Measurements from ENCODE around the gene CYP4F11. TPM values are rescaled to one million over a fixed set of nuclear protein-coding genes. Genes with fewer than 3 reads are reported as not detected.
"Not testable (repeated sequence)": the region's sequence is repeated elsewhere in the genome, so short reads cannot be mapped to it uniquely, and the experiment has no call there.

The CYP4F11 gene
- total RNA-seq, 1 donor from 2014 or later: not detected

GRCh38 chr19:15902254-15902653 is 32.1 kb downstream of the CYP4F11 start:
- Histone ChIP-seq H3K27me3 (ENCODE audit: control insufficient read depth in 3 of 3, insufficient read depth in 3 of 3, low read length in 3 of 3) (peaks cover 3 to 13% (median 6%) of the 10 kb centered on the region in 3 donors), H3K27ac (ENCODE audit: low read depth, low read length) (no peak overlapping the region), H3K4me3 (ENCODE audit: low read length in 3 of 3) (no peak overlapping the region), H3K36me3 (ENCODE audit: control insufficient read depth in 3 of 3, insufficient read depth in 3 of 3, low read length in 3 of 3) (no peaks in the 10 kb centered on the region), H3K4me1 (ENCODE audit: control insufficient read depth in 3 of 3, insufficient read depth in 3 of 3, low read length in 3 of 3) (no peaks in the 10 kb centered on the region), H3K9ac (ENCODE audit: low read depth in 1 of 3, low read length in 3 of 3) (no peak overlapping the region), H3K9me3 (ENCODE audit: control insufficient read depth in 3 of 3, low read length in 3 of 3) (no peaks in the 10 kb centered on the region)

GRCh38 chr19:15900504-15900903 is 33.8 kb downstream of the CYP4F11 start:
- Histone ChIP-seq H3K27ac (ENCODE audit: low read depth, low read length) (no peak overlapping the region), H3K4me3 (ENCODE audit: low read length in 3 of 3) (no peak overlapping the region), H3K36me3 (ENCODE audit: control insufficient read depth in 3 of 3, insufficient read depth in 3 of 3, low read length in 3 of 3) (no peaks in the 10 kb centered on the region), H3K9ac (ENCODE audit: low read depth in 1 of 3, low read length in 3 of 3) (no peak overlapping the region), H3K9me3 (ENCODE audit: control insufficient read depth in 3 of 3, low read length in 3 of 3) (no peaks in the 10 kb centered on the region), H3K4me1 (ENCODE audit: control insufficient read depth in 3 of 3, insufficient read depth in 3 of 3, low read length in 3 of 3) (no peaks in the 10 kb centered on the region), H3K27me3 (ENCODE audit: control insufficient read depth in 3 of 3, insufficient read depth in 3 of 3, low read length in 3 of 3) (peaks cover 3 to 13% (median 6%) of the 10 kb centered on the region in 3 donors)

DNA sequence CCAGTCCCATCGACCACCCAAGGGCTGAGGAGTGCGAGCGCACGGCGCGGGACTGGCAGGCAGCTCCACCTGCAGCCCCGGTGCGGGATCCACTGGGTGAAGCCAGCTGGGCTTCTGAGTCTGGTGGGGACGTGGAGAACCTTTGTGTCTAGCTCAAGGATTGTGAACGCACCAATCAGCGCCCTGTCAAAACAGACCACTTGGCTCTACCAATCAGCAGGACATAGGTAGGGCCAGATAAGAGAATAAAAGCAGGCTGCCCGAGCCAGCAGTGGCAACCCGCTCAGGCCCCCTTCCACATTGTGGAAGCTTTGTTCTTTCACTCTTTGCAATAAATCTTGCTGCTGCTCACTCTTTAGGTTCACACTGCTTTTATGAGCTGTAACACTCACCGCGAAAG is 34.3 kb downstream of the CYP4F11 start:
- H3K9me3 ChIP-seq (ENCODE audit: control insufficient read depth in 3 of 3, low read length in 3 of 3); H3K4me1 ChIP-seq (ENCODE audit: control insufficient read depth in 3 of 3, insufficient read depth in 3 of 3, low read length in 3 of 3); H3K27ac ChIP-seq (ENCODE audit: low read depth, low read length); H3K4me3 ChIP-seq (ENCODE audit: low read length in 3 of 3); H3K36me3 ChIP-seq (ENCODE audit: control insufficient read depth in 3 of 3, insufficient read depth in 3 of 3, low read length in 3 of 3); H3K9ac ChIP-seq (ENCODE audit: low read depth in 1 of 3, low read length in 3 of 3): not testable (repeated sequence)
- H3K27me3 ChIP-seq (ENCODE audit: control insufficient read depth in 3 of 3, insufficient read depth in 3 of 3, low read length in 3 of 3): peaks cover 3 to 13% (median 6%) of the 10 kb centered on the region in 3 donors

DNA sequence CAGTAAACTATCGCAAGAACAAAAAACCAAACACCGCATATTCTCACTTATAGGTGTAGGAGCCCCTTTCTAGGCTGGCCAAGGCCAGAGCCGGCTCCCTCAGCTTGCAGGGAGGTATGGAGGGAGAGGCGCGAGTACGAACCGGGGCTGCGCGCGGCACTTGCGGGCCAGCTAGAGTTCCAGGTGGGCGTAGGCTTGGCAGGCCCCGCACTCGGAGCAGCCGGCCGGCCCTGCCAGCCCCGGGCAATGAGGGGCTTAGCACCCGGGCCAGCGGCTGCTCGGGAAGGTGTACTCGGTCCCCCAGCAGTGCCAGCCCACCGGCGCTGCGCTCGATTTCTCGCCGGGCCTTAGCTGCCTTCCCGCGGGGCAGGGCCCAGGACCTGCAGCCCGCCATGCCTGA is 34.8 kb downstream of the CYP4F11 start:
- not testable (repeated sequence) for H3K9me3 ChIP-seq (ENCODE audit: control insufficient read depth in 3 of 3, low read length in 3 of 3); H3K36me3 ChIP-seq (ENCODE audit: control insufficient read depth in 3 of 3, insufficient read depth in 3 of 3, low read length in 3 of 3); H3K4me1 ChIP-seq (ENCODE audit: control insufficient read depth in 3 of 3, insufficient read depth in 3 of 3, low read length in 3 of 3); H3K27ac ChIP-seq (ENCODE audit: low read depth, low read length); H3K9ac ChIP-seq (ENCODE audit: low read depth in 1 of 3, low read length in 3 of 3); H3K4me3 ChIP-seq (ENCODE audit: low read length in 3 of 3)
- peaks cover 3 to 13% (median 6%) of the 10 kb centered on the region in 3 donors for H3K27me3 ChIP-seq (ENCODE audit: control insufficient read depth in 3 of 3, insufficient read depth in 3 of 3, low read length in 3 of 3)

DNA sequence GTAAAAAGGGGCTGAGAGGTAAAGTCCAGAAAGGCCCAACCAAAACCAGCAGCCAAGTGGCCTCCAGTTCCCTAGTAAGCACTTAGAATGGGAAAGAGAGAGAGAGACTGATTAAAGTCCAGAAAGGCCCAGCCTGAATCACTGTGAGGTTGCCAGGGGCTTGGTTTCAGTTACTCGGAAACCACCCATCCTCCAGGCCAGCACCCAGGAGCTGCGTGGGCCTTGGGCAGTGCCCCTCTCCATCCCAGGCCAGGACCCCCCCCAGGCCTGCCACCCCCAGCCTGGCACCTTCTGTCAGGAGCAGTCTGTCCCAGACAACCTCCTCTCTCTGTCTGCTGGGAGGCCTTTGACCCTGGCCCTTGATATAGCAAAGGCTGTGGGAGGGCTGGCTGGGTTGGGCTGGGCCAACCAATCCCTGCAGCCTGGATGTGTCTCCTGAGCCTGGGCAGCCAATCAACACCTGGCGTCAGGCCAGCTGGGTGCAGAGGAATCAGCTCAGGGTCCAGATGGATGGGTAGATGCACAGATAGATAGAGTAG is 36.5 kb downstream of the CYP4F11 start, which contains the start of gene CYP4F2:
TSS of gene CYP4F2 (minus strand) at position 337 of the 539 bp plus-strand sequence. CDS start 463 bp downstream, outside the sequence.
- Histone ChIP-seq H3K9ac (ENCODE audit: low read depth in 1 of 3, low read length in 3 of 3) (no peak within 1 kb of the TSS), H3K36me3 (ENCODE audit: control insufficient read depth in 3 of 3, insufficient read depth in 3 of 3, low read length in 3 of 3) (no peaks in the 10 kb centered on the region), H3K4me1 (ENCODE audit: control insufficient read depth in 3 of 3, insufficient read depth in 3 of 3, low read length in 3 of 3) (no peaks in the 10 kb centered on the region), H3K4me3 (ENCODE audit: low read length in 3 of 3) (no peak within 1 kb of the TSS), H3K27me3 (ENCODE audit: control insufficient read depth in 3 of 3, insufficient read depth in 3 of 3, low read length in 3 of 3) (peaks cover 3 to 13% (median 11%) of the 10 kb centered on the region in 3 donors), H3K9me3 (ENCODE audit: control insufficient read depth in 3 of 3, low read length in 3 of 3) (peaks cover 0 to 3% (median 0%) of the 10 kb centered on the region in 3 donors), H3K27ac (ENCODE audit: low read depth, low read length) (no peak within 1 kb of the TSS)

DNA sequence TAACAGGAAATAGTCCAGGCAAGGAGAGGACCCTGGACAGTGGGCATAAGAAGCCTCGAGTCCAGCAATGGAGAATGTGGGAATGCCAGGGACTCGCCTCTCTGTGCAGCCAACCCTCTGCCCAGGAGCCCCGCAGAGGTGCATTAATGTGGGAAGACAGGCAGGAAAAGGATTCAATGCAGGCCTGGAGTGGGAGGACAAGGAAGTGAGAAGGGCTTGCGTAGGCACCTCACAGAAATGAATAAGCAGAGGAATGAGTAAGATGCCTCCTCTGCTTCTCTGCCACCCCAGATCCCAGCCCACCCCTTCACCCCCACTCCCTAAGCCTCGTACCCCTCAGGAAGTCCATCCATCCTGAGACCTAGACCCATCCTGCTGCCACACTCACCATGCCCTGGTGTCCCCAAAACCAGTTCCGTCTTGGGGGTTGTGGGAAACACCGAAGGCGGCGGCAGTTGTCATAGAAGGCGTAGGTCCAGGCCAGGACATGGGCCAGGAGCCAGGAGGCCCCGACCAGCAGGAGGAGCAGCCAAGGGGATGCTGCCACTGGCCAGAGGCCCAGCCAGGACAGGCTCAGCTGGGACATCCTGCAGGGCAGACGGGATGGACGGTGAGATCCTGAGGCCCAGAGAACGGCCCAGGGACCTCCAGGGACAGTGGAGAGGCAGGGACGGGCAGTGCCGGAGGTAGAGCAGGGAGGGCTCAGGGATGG is 37.1 kb downstream of the CYP4F11 start:
- H3K36me3 ChIP-seq (ENCODE audit: control insufficient read depth in 3 of 3, insufficient read depth in 3 of 3, low read length in 3 of 3): no peaks in the 10 kb centered on the region
- H3K27me3 ChIP-seq (ENCODE audit: control insufficient read depth in 3 of 3, insufficient read depth in 3 of 3, low read length in 3 of 3): peaks cover 3 to 16% (median 11%) of the 10 kb centered on the region in 3 donors
- no peaks in the 10 kb centered on the region for H3K4me1 ChIP-seq (ENCODE audit: control insufficient read depth in 3 of 3, insufficient read depth in 3 of 3, low read length in 3 of 3)
- H3K9ac ChIP-seq (ENCODE audit: low read depth in 1 of 3, low read length in 3 of 3): no peak overlapping the region
- H3K9me3 ChIP-seq (ENCODE audit: control insufficient read depth in 3 of 3, low read length in 3 of 3): peaks cover 0 to 3% (median 0%) of the 10 kb centered on the region in 3 donors
- H3K27ac ChIP-seq (ENCODE audit: low read depth, low read length): no peak overlapping the region
- no peak overlapping the region for H3K4me3 ChIP-seq (ENCODE audit: low read length in 3 of 3)

DNA sequence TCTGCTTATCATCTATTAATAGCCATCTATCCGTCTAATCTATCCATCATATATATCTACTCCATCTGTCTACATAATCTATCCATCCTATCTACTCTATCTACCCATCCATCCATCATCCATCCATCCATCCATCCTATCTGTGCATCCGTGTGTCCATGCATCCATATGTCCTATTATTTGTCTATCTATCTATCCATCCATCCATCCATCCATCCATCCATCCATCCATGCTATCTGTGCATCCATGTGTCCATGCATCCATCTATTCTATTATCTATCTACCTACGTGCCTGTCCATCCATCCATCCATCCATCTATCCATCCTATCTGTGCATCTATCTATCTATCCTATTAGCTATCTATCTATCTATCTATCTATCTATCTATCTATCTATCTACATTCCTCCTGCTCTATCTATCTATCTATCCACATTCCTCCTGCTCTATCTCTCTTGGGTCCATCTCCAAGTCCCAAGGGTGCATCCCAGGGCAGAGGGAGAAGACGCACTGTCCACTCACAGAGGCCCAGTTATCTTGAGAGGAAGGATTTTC is 38.4 kb downstream of the CYP4F11 start:
- Histone ChIP-seq H3K9ac (ENCODE audit: low read depth in 1 of 3, low read length in 3 of 3) (no peak overlapping the region), H3K9me3 (ENCODE audit: control insufficient read depth in 3 of 3, low read length in 3 of 3) (peaks cover 0 to 3% (median 0%) of the 10 kb centered on the region in 3 donors), H3K4me3 (ENCODE audit: low read length in 3 of 3) (no peak overlapping the region), H3K27ac (ENCODE audit: low read depth, low read length) (no peak overlapping the region), H3K36me3 (ENCODE audit: control insufficient read depth in 3 of 3, insufficient read depth in 3 of 3, low read length in 3 of 3) (no peaks in the 10 kb centered on the region), H3K4me1 (ENCODE audit: control insufficient read depth in 3 of 3, insufficient read depth in 3 of 3, low read length in 3 of 3) (no peaks in the 10 kb centered on the region), H3K27me3 (ENCODE audit: control insufficient read depth in 3 of 3, insufficient read depth in 3 of 3, low read length in 3 of 3) (peaks cover 0 to 11% (median 10%) of the 10 kb centered on the region in 3 donors)

DNA sequence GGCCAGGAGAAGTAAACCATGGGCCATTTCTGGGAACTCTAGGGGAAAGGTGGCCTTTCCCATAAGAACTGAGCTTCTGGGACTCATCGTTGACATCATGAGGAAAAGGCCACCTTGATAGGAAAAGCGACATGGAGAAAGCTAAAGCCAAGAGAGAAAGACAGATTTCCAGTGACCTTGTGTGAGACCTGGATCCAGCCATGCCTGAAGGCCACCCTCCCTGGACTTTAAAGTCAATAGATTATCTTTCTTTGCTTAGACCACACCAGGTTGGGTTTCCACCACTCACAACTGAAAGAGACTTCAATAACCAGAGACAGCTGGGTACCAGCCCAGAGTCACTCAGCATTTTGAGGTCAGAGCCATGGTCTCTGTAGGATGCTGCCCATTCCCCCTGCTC is 40.0 kb downstream of the CYP4F11 start:
- Histone ChIP-seq H3K27ac (ENCODE audit: low read depth, low read length) (no peak overlapping the region), H3K4me3 (ENCODE audit: low read length in 3 of 3) (no peak overlapping the region), H3K9ac (ENCODE audit: low read depth in 1 of 3, low read length in 3 of 3) (no peak overlapping the region), H3K27me3 (ENCODE audit: control insufficient read depth in 3 of 3, insufficient read depth in 3 of 3, low read length in 3 of 3) (peaks cover 0 to 11% (median 9%) of the 10 kb centered on the region in 3 donors), H3K4me1 (ENCODE audit: control insufficient read depth in 3 of 3, insufficient read depth in 3 of 3, low read length in 3 of 3) (no peaks in the 10 kb centered on the region), H3K36me3 (ENCODE audit: control insufficient read depth in 3 of 3, insufficient read depth in 3 of 3, low read length in 3 of 3) (no peaks in the 10 kb centered on the region), H3K9me3 (ENCODE audit: control insufficient read depth in 3 of 3, low read length in 3 of 3) (peaks cover 0 to 3% (median 0%) of the 10 kb centered on the region in 3 donors)

GRCh38 chr19:15893477-15893876 is 40.9 kb downstream of the CYP4F11 start:
- Histone ChIP-seq H3K4me1 (ENCODE audit: control insufficient read depth in 3 of 3, insufficient read depth in 3 of 3, low read length in 3 of 3) (no peaks in the 10 kb centered on the region), H3K27me3 (ENCODE audit: control insufficient read depth in 3 of 3, insufficient read depth in 3 of 3, low read length in 3 of 3) (peaks cover 0 to 11% (median 9%) of the 10 kb centered on the region in 3 donors), H3K4me3 (ENCODE audit: low read length in 3 of 3) (no peak overlapping the region)

DNA sequence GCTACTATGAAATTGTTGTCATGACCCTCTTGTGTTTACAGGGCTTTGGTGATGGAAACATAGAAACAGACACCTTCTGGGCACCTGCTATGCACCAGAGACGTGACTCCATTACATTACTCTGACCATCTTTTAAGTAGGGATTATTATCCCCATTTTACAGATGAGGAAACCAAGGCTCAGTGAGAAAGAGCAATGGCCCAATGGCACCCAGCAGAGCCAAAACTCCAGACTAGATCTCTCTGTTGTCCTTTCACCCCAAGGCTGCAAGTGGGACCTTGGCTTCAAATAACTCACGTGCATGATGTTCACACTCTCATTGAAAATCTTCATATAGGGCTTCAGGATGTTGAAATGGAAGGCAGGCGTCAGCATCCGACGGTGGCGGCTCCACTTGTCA is 42.3 kb downstream of the CYP4F11 start:
- no peaks in the 10 kb centered on the region for H3K4me1 ChIP-seq (ENCODE audit: control insufficient read depth in 3 of 3, insufficient read depth in 3 of 3, low read length in 3 of 3)
- no peak overlapping the region for H3K27ac ChIP-seq (ENCODE audit: low read depth, low read length)
- no peaks in the 10 kb centered on the region for H3K36me3 ChIP-seq (ENCODE audit: control insufficient read depth in 3 of 3, insufficient read depth in 3 of 3, low read length in 3 of 3)
- H3K9ac ChIP-seq (ENCODE audit: low read depth in 1 of 3, low read length in 3 of 3): no peak overlapping the region
- no peak overlapping the region for H3K4me3 ChIP-seq (ENCODE audit: low read length in 3 of 3)
- H3K27me3 ChIP-seq (ENCODE audit: control insufficient read depth in 3 of 3, insufficient read depth in 3 of 3, low read length in 3 of 3): peaks cover 0 to 6% (median 3%) of the 10 kb centered on the region in 3 donors
- peaks cover 0 to 3% (median 0%) of the 10 kb centered on the region in 3 donors for H3K9me3 ChIP-seq (ENCODE audit: control insufficient read depth in 3 of 3, low read length in 3 of 3)

More at GRCh38 chr19:15893477-15893876, 40.9 kb downstream of the CYP4F11 start:
- Histone ChIP-seq H3K27ac (ENCODE audit: low read depth, low read length) (no peak overlapping the region), H3K9ac (ENCODE audit: low read depth in 1 of 3, low read length in 3 of 3) (no peak overlapping the region), H3K9me3 (ENCODE audit: control insufficient read depth in 3 of 3, low read length in 3 of 3) (peaks cover 0 to 3% (median 0%) of the 10 kb centered on the region in 3 donors), H3K36me3 (ENCODE audit: control insufficient read depth in 3 of 3, insufficient read depth in 3 of 3, low read length in 3 of 3) (no peaks in the 10 kb centered on the region)
